DLD1 (cell line): Measurements from ENCODE around the gene OR9A4.
"Not testable (repeated sequence)": the region's sequence is repeated elsewhere in the genome, so short reads cannot be mapped to it uniquely, and the experiment has no call there.

Experiments used
- in situ Hi-C: cut with HindIII; loops from 2 replicates; pipeline ENCODE4 v1.10.0; 2017; ENCODE audit warnings: low sequenced_read_pairs

Gene OR9A4

GRCh38 chr7:141916099-141916498, at the start of gene OR9A4:
OR9A4 (plus strand) TSS chr7:141916399; CDS start chr7:141918876, 2,477 bp downstream.
- in situ Hi-C loops, result no loop called here

- in situ Hi-C loops, result no loop called here
Observed at GRCh38 chr7:141866974-141867373, 49.2 kb upstream of the OR9A4 start.

- in situ Hi-C loops, result no loop called here
Observed at GRCh38 chr7:141872931-141873330, 43.3 kb upstream of the OR9A4 start.

GRCh38 chr7:141874787-141875186, 41.4 kb upstream of the OR9A4 start:
- in situ Hi-C loops, result no loop called here

- in situ Hi-C loops, result no loop called here
Observed at GRCh38 chr7:141875453-141875852, 40.7 kb upstream of the OR9A4 start.

- in situ Hi-C loops, result no loop called here
Observed at GRCh38 chr7:141876371-141876770, 39.8 kb upstream of the OR9A4 start.

GRCh38 chr7:141877365-141877764, 38.8 kb upstream of the OR9A4 start:
- in situ Hi-C loops, result no loop called here

- in situ Hi-C loops, result no loop called here
Observed at GRCh38 chr7:141880960-141881359, 35.2 kb upstream of the OR9A4 start.

- in situ Hi-C loops, result no loop called here
Observed at GRCh38 chr7:141884539-141885225, 31.5 kb upstream of the OR9A4 start.

GRCh38 chr7:141889321-141889720, 26.9 kb upstream of the OR9A4 start:
- in situ Hi-C loops, result no loop called here

- in situ Hi-C loops, result no loop called here
Observed at GRCh38 chr7:141891336-141891735, 24.9 kb upstream of the OR9A4 start.

- in situ Hi-C loops, result not testable (repeated sequence)
Observed at GRCh38 chr7:141899366-141899765, 16.8 kb upstream of the OR9A4 start.

- in situ Hi-C loops, result no loop called here
Observed at GRCh38 chr7:141906285-141906684, 9.9 kb upstream of the OR9A4 start.

GRCh38 chr7:141911391-141911790, 4.8 kb upstream of the OR9A4 start:
- in situ Hi-C loops, result no loop called here

GRCh38 chr7:141915565-141915964, 634 bp upstream of the OR9A4 start:
- in situ Hi-C loops, result no loop called here

GRCh38 chr7:141920281-141920680, 4.1 kb downstream of the OR9A4 start:
- in situ Hi-C loops, result no loop called here

- in situ Hi-C loops, result no loop called here
Observed at GRCh38 chr7:141928146-141928844, 12.1 kb downstream of the OR9A4 start.

- in situ Hi-C loops, result no loop called here
Observed at GRCh38 chr7:141928845-141929195, 12.6 kb downstream of the OR9A4 start.

- in situ Hi-C loops, result no loop called here
Observed at GRCh38 chr7:141930211-141930610, 14.0 kb downstream of the OR9A4 start.

GRCh38 chr7:141941075-141941474, 24.9 kb downstream of the OR9A4 start:
- in situ Hi-C loops, result no loop called here

- in situ Hi-C loops, result no loop called here
Observed at GRCh38 chr7:141943846-141944245, 27.6 kb downstream of the OR9A4 start.

GRCh38 chr7:141944811-141945210, 28.6 kb downstream of the OR9A4 start:
- in situ Hi-C loops, result no loop called here

- in situ Hi-C loops, result no loop called here
Observed at GRCh38 chr7:141945356-141945755, 29.2 kb downstream of the OR9A4 start.
